Tibial nerve (tissue), 4 donors: ENCODE data around the gene SLC43A1.

Source experiments
- CTCF ChIP-seq, 5 experiments: fragments of 200-600 bp in 3 of 5; fragments of 450-650 bp in 2 of 5; sonication (generic) in 3 of 5; IDR thresholded peaks; one replicate each; pipeline ENCODE4 v1.5.1; 2016 to 2019; ENCODE audit warnings: antibody characterized with exemption in 5 of 5, mild to moderate bottlenecking in 3 of 5, moderate library complexity in 2 of 5
- EP300 ChIP-seq, 2 donors: sonication (generic); formaldehyde crosslinking; IDR thresholded peaks; one replicate each; pipeline ENCODE4 v1.6.1; 2017; ENCODE audit warnings: antibody characterized with exemption in 2 of 2, mild to moderate bottlenecking in 1 of 2

DNA sequence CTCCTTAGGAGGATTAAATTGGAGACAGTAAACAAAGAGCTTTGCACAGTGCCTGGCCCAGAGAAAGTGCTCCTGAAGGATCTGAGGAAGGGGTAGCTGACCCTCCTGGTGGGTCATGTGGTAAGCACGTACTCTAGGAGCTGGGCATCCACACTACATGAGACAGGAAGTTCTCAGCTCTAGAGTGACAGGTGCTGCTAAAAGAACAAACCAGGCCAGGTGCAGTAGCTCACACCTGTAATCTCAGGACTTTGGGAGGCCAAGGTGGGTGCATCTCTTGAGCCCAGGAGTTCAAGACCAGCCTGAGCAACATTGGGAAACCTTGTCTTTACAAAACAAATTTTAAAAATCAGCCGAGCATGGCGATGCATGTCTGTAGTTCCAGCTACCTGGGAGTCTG lies 13.1 kb downstream of the SLC43A1 start:
- TF ChIP-seq CTCF (IDR thresholded peaks at IDR 0.05) (no peak), EP300 (IDR thresholded peaks at IDR 0.05) (no peak)
